ENCODE results near the gene PDCD1LG2.
"Not testable (repeated sequence)": the region's sequence is repeated elsewhere in the genome, so short reads cannot be mapped to it uniquely, and the experiment has no call there.

The PDCD1LG2 gene

GRCh38 chr9:5563886-5564285, 53.6 kb downstream of the PDCD1LG2 start:
- no peak for DNase-seq (ENCODE audit: low read depth, low spot score)

- DNase-seq (ENCODE audit: low read depth, low spot score) = no peak
Measured at GRCh38 chr9:5566054-5566618, 55.8 kb downstream of the PDCD1LG2 start.

- no peak for DNase-seq (ENCODE audit: low read depth, low spot score)
Measured at GRCh38 chr9:5568868-5569267, 58.5 kb downstream of the PDCD1LG2 start.

GRCh38 chr9:5569409-5569808, 59.1 kb downstream of the PDCD1LG2 start:
- no peak for DNase-seq (ENCODE audit: low read depth, low spot score)

GRCh38 chr9:5569891-5570290, 59.6 kb downstream of the PDCD1LG2 start:
- DNase-seq (ENCODE audit: low read depth, low spot score) = no peak

GRCh38 chr9:5571629-5572232, 61.4 kb downstream of the PDCD1LG2 start:
- DNase-seq (ENCODE audit: low read depth, low spot score) = no peak

GRCh38 chr9:5574097-5574496, 63.8 kb downstream of the PDCD1LG2 start:
- DNase-seq (ENCODE audit: low read depth, low spot score) = no peak

GRCh38 chr9:5575000-5575399, 64.7 kb downstream of the PDCD1LG2 start:
- no peak for DNase-seq (ENCODE audit: low read depth, low spot score)

- no peak for DNase-seq (ENCODE audit: low read depth, low spot score)
Measured at GRCh38 chr9:5577225-5577624, 66.9 kb downstream of the PDCD1LG2 start.

- no peak for DNase-seq (ENCODE audit: low read depth, low spot score)
Measured at GRCh38 chr9:5578018-5578697, 67.8 kb downstream of the PDCD1LG2 start.

GRCh38 chr9:5578698-5579085, 68.4 kb downstream of the PDCD1LG2 start:
- DNase-seq (ENCODE audit: low read depth, low spot score) = no peak

- DNase-seq (ENCODE audit: low read depth, low spot score) = no peak
Measured at GRCh38 chr9:5579881-5580280, 69.5 kb downstream of the PDCD1LG2 start.

GRCh38 chr9:5580650-5581049, 70.3 kb downstream of the PDCD1LG2 start:
- DNase-seq (ENCODE audit: low read depth, low spot score) = no peak

- not testable (repeated sequence) for DNase-seq (ENCODE audit: low read depth, low spot score)
Measured at GRCh38 chr9:5581706-5582105, 71.4 kb downstream of the PDCD1LG2 start.

- DNase-seq (ENCODE audit: low read depth, low spot score) = no peak
Measured at GRCh38 chr9:5582835-5583195, 72.5 kb downstream of the PDCD1LG2 start.

- no peak for DNase-seq (ENCODE audit: low read depth, low spot score)
Measured at GRCh38 chr9:5586391-5586802, 76.1 kb downstream of the PDCD1LG2 start.

- DNase-seq (ENCODE audit: low read depth, low spot score) = no peak
Measured at GRCh38 chr9:5587024-5587423, 76.7 kb downstream of the PDCD1LG2 start.

GRCh38 chr9:5592231-5592630, 81.9 kb downstream of the PDCD1LG2 start:
- no peak for DNase-seq (ENCODE audit: low read depth, low spot score)

- DNase-seq (ENCODE audit: low read depth, low spot score) = no peak
Measured at GRCh38 chr9:5592904-5593303, 82.6 kb downstream of the PDCD1LG2 start.

GRCh38 chr9:5593904-5594303, 83.6 kb downstream of the PDCD1LG2 start:
- DNase-seq (ENCODE audit: low read depth, low spot score) = no peak

- no peak for DNase-seq (ENCODE audit: low read depth, low spot score)
Measured at GRCh38 chr9:5596173-5596572, 85.8 kb downstream of the PDCD1LG2 start.

- no peak for DNase-seq (ENCODE audit: low read depth, low spot score)
Measured at GRCh38 chr9:5608298-5609225, 98.2 kb downstream of the PDCD1LG2 start.

Measured in iPS DF 19.7 (cell line).